Sigmoid colon (tissue), 7 donors: ENCODE measurements around the gene TCF25. TPM values are rescaled to one million over a fixed set of nuclear protein-coding genes. Genes with fewer than 3 reads are reported as not detected.

ENCODE experiments used
- DNase-seq: peaks from one replicate; pipeline ENCODE4 v3.0.0-alpha.2; 2019
- H3K27ac ChIP-seq, 4 donors: fragments of 200-600 bp; sonication (generic); one replicate each; pipeline ENCODE4 v1.5.1; 2016 to 2019; ENCODE audit warnings: mild to moderate bottlenecking in 1 of 4
- H3K27me3 ChIP-seq, 3 donors: fragments of 200-600 bp; sonication (generic); one replicate each; pipeline ENCODE4 v1.5.1; 2019; ENCODE audit warnings: mild to moderate bottlenecking in 1 of 3
- H3K36me3 ChIP-seq, 4 donors: fragments of 200-600 bp; sonication (generic); one replicate each; pipeline ENCODE4 v1.5.1; 2016 to 2019
- H3K4me1 ChIP-seq, 4 donors: fragments of 200-600 bp; sonication (generic); one replicate each; pipeline ENCODE4 v1.5.1; 2017 to 2019
- H3K4me3 ChIP-seq, 4 donors: fragments of 200-600 bp; sonication (generic); one replicate each; pipeline ENCODE4 v1.5.1; 2017 to 2019; ENCODE audit warnings: mild to moderate bottlenecking in 2 of 4, moderate library complexity in 1 of 4
- H3K9me3 ChIP-seq, 4 donors: fragments of 200-600 bp in 3 of 4; sonication (generic) in 3 of 4; one replicate each; pipeline versions ENCODE4 v1.5.1 to v1.6.1; 2013 to 2019
- CTCF ChIP-seq, 4 experiments: fragments of 450-650 bp in 3 of 4; fragments of 200-600 bp in 1 of 4; IDR thresholded peaks; one replicate each; pipeline ENCODE4 v1.5.1; 2016 to 2019; ENCODE audit warnings: antibody characterized with exemption in 4 of 4, mild to moderate bottlenecking in 3 of 4, moderate library complexity in 2 of 4
- EP300 ChIP-seq, 4 donors: sonication (generic); formaldehyde crosslinking; IDR thresholded peaks; one replicate each; pipeline ENCODE4 v1.6.1; 2017; ENCODE audit warnings: antibody characterized with exemption in 4 of 4
- POLR2A ChIP-seq, 2 donors: fragments of 450-650 bp; IDR thresholded peaks; one replicate each; pipeline ENCODE4 v1.6.1; 2016; ENCODE audit warnings: antibody characterized with exemption in 2 of 2, mild to moderate bottlenecking in 2 of 2, moderate library complexity in 2 of 2
- POLR2AphosphoS5 ChIP-seq, 4 donors: sonication (generic); formaldehyde crosslinking; IDR thresholded peaks; one replicate each; pipeline ENCODE4 v1.6.1; 2017; ENCODE audit warnings: antibody characterized with exemption in 4 of 4
- WGBS, 2 donors: extraction: QIAGEN DNeasy Blood & Tissue Kit; methylation state at CpG; one replicate each; pipeline ENCODE4 v1.1.7; 2013; 5-methylcytosine and 5-hydroxymethylcytosine counted together
- intact Hi-C: fragments of 100-400 bp; cut with DNase I; formaldehyde crosslinking; loops from one replicate; pipeline ENCODE4 v1.15.1; 2023
- polyA plus RNA-seq, 3 donors: library from polyadenylated mRNA; stranded (reverse); fragments of 200-250 nt; gene quantifications; one replicate each; pipeline ENCODE4 v1.2.3, GENCODE V29; 2013
- total RNA-seq, 4 donors: library from RNA; depleted of rRNA; stranded (reverse); fragments of >200 nt; gene quantifications; one replicate each; pipeline ENCODE4 v1.1.0, GENCODE V29; 2016
- donor health status: healthy with polysubstance abuse.
- donor health status: Bipolar disorder and iron deficiency.
- donor health status: healthy.

The TCF25 gene
- total and polyA plus RNA-seq, 7 donors = 89.7 to 244 (median 132) TPM

GRCh38 chr16:89895482-89896250 is 22.3 kb downstream of the TCF25 start:
- intact Hi-C loops = no loop called here
- Histone ChIP-seq H3K27ac (no peak overlapping the region), H3K36me3 (peaks cover 58 to 100% (median 89%) of the 10 kb centered on the region in 4 donors), H3K27me3 (no peaks in the 10 kb centered on the region), H3K4me3 (no peak overlapping the region), H3K9me3 (no peaks in the 10 kb centered on the region), H3K4me1 (peaks cover 0 to 4% (median 0%) of the 10 kb centered on the region in 4 donors)
- peak in 1 of 4 donors; percentile 17 for TF ChIP-seq POLR2AphosphoS5 (IDR thresholded peaks at IDR 0.05)
- TF ChIP-seq EP300 (IDR thresholded peaks at IDR 0.05) = no peak
- no peak for DNase-seq
- WGBS, 2 donors = 91 to 94% methylated on average over 26 of the region's 26 CpGs

- H3K36me3 ChIP-seq = peaks cover 54 to 91% (median 80%) of the 10 kb centered on the region in 4 donors
- DNase-seq = no peak
- no peaks in the 10 kb centered on the region for H3K9me3 ChIP-seq
- intact Hi-C loops = no loop called here
- TF ChIP-seq POLR2AphosphoS5 (IDR thresholded peaks at IDR 0.05) = no peak
- no peaks in the 10 kb centered on the region for H3K27me3 ChIP-seq
- H3K4me3 ChIP-seq = no peak overlapping the region
- H3K4me1 ChIP-seq = no peaks in the 10 kb centered on the region
- H3K27ac ChIP-seq = no peak overlapping the region
- 97 to 98% methylated on average over 11 of the region's 11 CpGs for WGBS, 2 donors
Measured at GRCh38 chr16:89897204-89897603, 23.8 kb downstream of the TCF25 start.

- intact Hi-C loops = no loop called here
- no peak overlapping the region for H3K27ac ChIP-seq
- TF ChIP-seq POLR2A (IDR thresholded peaks at IDR 0.05) (no peak), EP300 (IDR thresholded peaks at IDR 0.05) (no peak), POLR2AphosphoS5 (IDR thresholded peaks at IDR 0.05) (no peak), CTCF (IDR thresholded peaks at IDR 0.05) (no peak)
- DNase-seq = peak; percentile 56
- H3K36me3 ChIP-seq = peaks cover 43 to 88% (median 75%) of the 10 kb centered on the region in 4 donors
- no peaks in the 10 kb centered on the region for H3K9me3 ChIP-seq
- H3K4me1 ChIP-seq = no peaks in the 10 kb centered on the region
- H3K4me3 ChIP-seq = no peak overlapping the region
- WGBS, 2 donors = 95 to 97% methylated on average over 36 of the region's 36 CpGs
- no peaks in the 10 kb centered on the region for H3K27me3 ChIP-seq
Measured at GRCh38 chr16:89898201-89898967, 25.0 kb downstream of the TCF25 start.

GRCh38 chr16:89899879-89900481 is 26.6 kb downstream of the TCF25 start:
- DNase-seq = no peak
- Histone ChIP-seq H3K27ac (no peak overlapping the region), H3K27me3 (no peaks in the 10 kb centered on the region), H3K36me3 (peaks cover 48 to 88% (median 73%) of the 10 kb centered on the region in 4 donors), H3K9me3 (no peaks in the 10 kb centered on the region), H3K4me3 (no peak overlapping the region), H3K4me1 (no peaks in the 10 kb centered on the region)
- intact Hi-C loops = no loop called here
- WGBS, 2 donors = 95% methylated on average over 20 of the region's 20 CpGs
- TF ChIP-seq POLR2AphosphoS5 (IDR thresholded peaks at IDR 0.05) (no peak), EP300 (IDR thresholded peaks at IDR 0.05) (no peak), CTCF (IDR thresholded peaks at IDR 0.05) (no peak), POLR2A (IDR thresholded peaks at IDR 0.05) (no peak)

- 96 to 97% methylated on average over 17 of the region's 17 CpGs for WGBS, 2 donors
- Histone ChIP-seq H3K4me3 (no peak overlapping the region), H3K36me3 (peaks cover 45 to 88% (median 74%) of the 10 kb centered on the region in 4 donors), H3K27ac (no peak overlapping the region), H3K27me3 (no peaks in the 10 kb centered on the region), H3K9me3 (no peaks in the 10 kb centered on the region), H3K4me1 (no peaks in the 10 kb centered on the region)
- intact Hi-C loops = no loop called here
- TF ChIP-seq POLR2AphosphoS5 (IDR thresholded peaks at IDR 0.05) = no peak
- TF ChIP-seq EP300 (IDR thresholded peaks at IDR 0.05) = no peak
- DNase-seq = no peak
Measured at GRCh38 chr16:89900885-89901284, 27.5 kb downstream of the TCF25 start.

- H3K36me3 ChIP-seq = peaks cover 56 to 83% (median 70%) of the 10 kb centered on the region in 4 donors
- no peak overlapping the region for H3K4me3 ChIP-seq
- intact Hi-C loops = no loop called here
- H3K4me1 ChIP-seq = no peaks in the 10 kb centered on the region
- 95 to 96% methylated on average over 11 of the region's 11 CpGs for WGBS, 2 donors
- TF ChIP-seq CTCF (IDR thresholded peaks at IDR 0.05) = no peak
- no peak for TF ChIP-seq POLR2A (IDR thresholded peaks at IDR 0.05)
- H3K27me3 ChIP-seq = no peaks in the 10 kb centered on the region
- peak; percentile 63 for DNase-seq
- H3K27ac ChIP-seq = no peak overlapping the region
- H3K9me3 ChIP-seq = no peaks in the 10 kb centered on the region
Measured at GRCh38 chr16:89902980-89903379, 29.6 kb downstream of the TCF25 start.
